Gastroesophageal sphincter (tissue), 4 donors: ENCODE data around the gene GPR27. TPM values are rescaled to one million over a fixed set of nuclear protein-coding genes. Genes with fewer than 3 reads are reported as not detected.

Experiments used
- ATAC-seq: fragments of 150-250 bp; one replicate; pipeline ENCODE4 v1.9.1; 2016; ENCODE audit warnings: mild to moderate bottlenecking, moderate library complexity
- H3K27ac ChIP-seq, 4 donors: fragments of 200-600 bp; sonication (generic) in 3 of 4; 1 replicate in 3 of 4; 2 replicates in 1 of 4; pipeline ENCODE4 v1.5.1; 2016 to 2019
- H3K27me3 ChIP-seq: fragments of 200-600 bp; sonication (generic); one replicate; pipeline ENCODE4 v1.5.1; 2019
- H3K36me3 ChIP-seq, 2 donors: fragments of 200-600 bp; sonication (generic); one replicate each; pipeline ENCODE4 v1.5.1; 2019; ENCODE audit warnings: control low read depth in 1 of 2
- H3K4me1 ChIP-seq, 3 donors: fragments of 200-600 bp; sonication (generic); 1 replicate in 2 of 3; 2 replicates in 1 of 3; pipeline ENCODE4 v1.5.1; 2016 to 2019; ENCODE audit warnings: control low read depth in 2 of 3
- H3K4me3 ChIP-seq, 2 donors: fragments of 200-600 bp; sonication (generic); one replicate each; pipeline ENCODE4 v1.5.1; 2019; ENCODE audit warnings: mild to moderate bottlenecking in 1 of 2, moderate library complexity in 1 of 2
- H3K9me3 ChIP-seq, 3 donors: fragments of 200-600 bp; sonication (generic); one replicate each; pipeline ENCODE4 v1.5.1; 2017 to 2019; ENCODE audit warnings: control low read depth in 2 of 3
- EP300 ChIP-seq: sonication (generic); formaldehyde crosslinking; IDR thresholded peaks from one replicate; pipeline ENCODE4 v1.6.1; 2017; ENCODE audit warnings: antibody characterized with exemption, mild to moderate bottlenecking
- POLR2A ChIP-seq, 2 donors: fragments of 450-650 bp; IDR thresholded peaks; one replicate each; pipeline ENCODE4 v1.6.1; 2017; ENCODE audit warnings: antibody characterized with exemption in 2 of 2, mild to moderate bottlenecking in 2 of 2, moderate library complexity in 1 of 2
- POLR2AphosphoS5 ChIP-seq: sonication (generic); formaldehyde crosslinking; IDR thresholded peaks from one replicate; pipeline ENCODE4 v1.6.1; 2017; ENCODE audit warnings: antibody characterized with exemption
- WGBS, 2 donors: methylation state at CpG; one replicate each; pipeline ENCODE4 v1.1.5; 2018; ENCODE audit warnings: low coverage in 1 of 2; 5-methylcytosine and 5-hydroxymethylcytosine counted together
- total RNA-seq, 4 donors: library from RNA; depleted of rRNA; stranded (reverse); fragments of >200 nt; gene quantifications; one replicate each; pipeline ENCODE4 v1.1.0, GENCODE V29; 2016
- TF ChIP-seq, protein P1 (sequence below), 4 experiments: fragments of 200-600 bp in 2 of 4; fragments of 450-650 bp in 2 of 4; sonication (generic) in 1 of 4; IDR thresholded peaks; one replicate each; pipeline ENCODE4 v1.5.1; 2017 to 2019; ENCODE audit warnings: antibody characterized with exemption in 4 of 4, mild to moderate bottlenecking in 2 of 4, moderate library complexity in 2 of 4

The GPR27 gene
- total RNA-seq, 4 donors from 2014 or later: 1.7 to 2.8 (median 2.0) TPM

DNA sequence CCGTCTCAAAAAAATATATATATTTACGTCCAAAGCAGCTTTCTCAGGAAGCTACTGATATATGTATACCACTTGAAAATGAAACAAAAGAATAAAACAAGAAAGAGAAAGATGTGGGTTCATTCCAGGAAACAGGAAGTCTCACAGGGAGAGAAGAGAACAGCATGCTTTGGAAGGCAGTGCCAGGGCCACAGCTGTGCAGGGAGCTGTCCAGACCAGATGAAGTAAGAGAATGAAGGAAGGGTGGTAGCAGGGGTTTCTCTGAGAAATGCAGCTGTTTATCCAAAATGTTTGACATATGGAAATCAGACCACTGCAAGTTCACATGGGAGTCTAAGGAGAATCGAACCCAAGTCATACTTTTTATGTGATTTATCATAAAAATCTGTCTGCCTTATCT is 8.9 kb upstream of the GPR27 start:
- Histone ChIP-seq H3K4me3 (no peak overlapping the region), H3K27ac (no peak overlapping the region)
- TF ChIP-seq, protein P1, sequence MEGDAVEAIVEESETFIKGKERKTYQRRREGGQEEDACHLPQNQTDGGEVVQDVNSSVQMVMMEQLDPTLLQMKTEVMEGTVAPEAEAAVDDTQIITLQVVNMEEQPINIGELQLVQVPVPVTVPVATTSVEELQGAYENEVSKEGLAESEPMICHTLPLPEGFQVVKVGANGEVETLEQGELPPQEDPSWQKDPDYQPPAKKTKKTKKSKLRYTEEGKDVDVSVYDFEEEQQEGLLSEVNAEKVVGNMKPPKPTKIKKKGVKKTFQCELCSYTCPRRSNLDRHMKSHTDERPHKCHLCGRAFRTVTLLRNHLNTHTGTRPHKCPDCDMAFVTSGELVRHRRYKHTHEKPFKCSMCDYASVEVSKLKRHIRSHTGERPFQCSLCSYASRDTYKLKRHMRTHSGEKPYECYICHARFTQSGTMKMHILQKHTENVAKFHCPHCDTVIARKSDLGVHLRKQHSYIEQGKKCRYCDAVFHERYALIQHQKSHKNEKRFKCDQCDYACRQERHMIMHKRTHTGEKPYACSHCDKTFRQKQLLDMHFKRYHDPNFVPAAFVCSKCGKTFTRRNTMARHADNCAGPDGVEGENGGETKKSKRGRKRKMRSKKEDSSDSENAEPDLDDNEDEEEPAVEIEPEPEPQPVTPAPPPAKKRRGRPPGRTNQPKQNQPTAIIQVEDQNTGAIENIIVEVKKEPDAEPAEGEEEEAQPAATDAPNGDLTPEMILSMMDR (IDR thresholded peaks at IDR 0.05): no peak
- TF ChIP-seq EP300 (no peak), POLR2AphosphoS5 (no peak), POLR2A (IDR thresholded peaks at IDR 0.05) (no peak)

DNA sequence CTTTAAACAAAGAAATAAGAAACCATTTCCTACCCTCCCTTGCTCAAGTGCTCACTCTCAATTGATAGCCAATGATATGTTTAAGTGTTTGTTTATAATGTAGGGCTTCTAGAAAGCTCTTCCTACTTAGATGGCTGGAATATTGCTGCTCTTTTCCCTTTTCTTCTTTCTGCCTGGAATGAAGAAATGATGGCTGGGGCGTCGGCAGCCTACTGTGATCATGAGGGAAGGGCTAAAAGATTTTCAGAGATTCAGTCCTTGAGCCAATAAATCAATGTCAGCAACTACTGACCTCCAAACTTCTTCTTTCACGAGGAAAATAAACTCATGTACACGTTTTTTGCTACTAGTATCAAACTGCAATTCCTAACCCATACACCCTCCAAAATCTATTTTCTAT is 2.1 kb upstream of the GPR27 start:
- no peak for ATAC-seq
- peaks cover 26% of the 10 kb centered on the region for H3K27me3 ChIP-seq
- H3K36me3 ChIP-seq: no peaks in the 10 kb centered on the region
- TF ChIP-seq POLR2AphosphoS5 (no peak), POLR2A (IDR thresholded peaks at IDR 0.05) (no peak), EP300 (no peak)
- TF ChIP-seq, protein P1 (IDR thresholded peaks at IDR 0.05): no peak
- no peak overlapping the region for H3K27ac ChIP-seq
- 96 to 100% methylated on average over 3 to 4 of the region's 4 CpGs for WGBS, 2 donors
- peaks cover 0 to 27% (median 0%) of the 10 kb centered on the region in 3 donors for H3K4me1 ChIP-seq
- H3K9me3 ChIP-seq: no peaks in the 10 kb centered on the region
- H3K4me3 ChIP-seq: no peak overlapping the region

More for the DNA sequence above, 8.9 kb upstream of the GPR27 start:
- Histone ChIP-seq H3K9me3 (peaks cover 0 to 46% (median 0%) of the 10 kb centered on the region in 3 donors), H3K27me3 (no peaks in the 10 kb centered on the region), H3K36me3 (no peaks in the 10 kb centered on the region), H3K4me1 (no peaks in the 10 kb centered on the region)
- 40 to 78% methylated on average over 1 to 3 of the region's 3 CpGs for WGBS, 2 donors
- ATAC-seq: no peak

DNA sequence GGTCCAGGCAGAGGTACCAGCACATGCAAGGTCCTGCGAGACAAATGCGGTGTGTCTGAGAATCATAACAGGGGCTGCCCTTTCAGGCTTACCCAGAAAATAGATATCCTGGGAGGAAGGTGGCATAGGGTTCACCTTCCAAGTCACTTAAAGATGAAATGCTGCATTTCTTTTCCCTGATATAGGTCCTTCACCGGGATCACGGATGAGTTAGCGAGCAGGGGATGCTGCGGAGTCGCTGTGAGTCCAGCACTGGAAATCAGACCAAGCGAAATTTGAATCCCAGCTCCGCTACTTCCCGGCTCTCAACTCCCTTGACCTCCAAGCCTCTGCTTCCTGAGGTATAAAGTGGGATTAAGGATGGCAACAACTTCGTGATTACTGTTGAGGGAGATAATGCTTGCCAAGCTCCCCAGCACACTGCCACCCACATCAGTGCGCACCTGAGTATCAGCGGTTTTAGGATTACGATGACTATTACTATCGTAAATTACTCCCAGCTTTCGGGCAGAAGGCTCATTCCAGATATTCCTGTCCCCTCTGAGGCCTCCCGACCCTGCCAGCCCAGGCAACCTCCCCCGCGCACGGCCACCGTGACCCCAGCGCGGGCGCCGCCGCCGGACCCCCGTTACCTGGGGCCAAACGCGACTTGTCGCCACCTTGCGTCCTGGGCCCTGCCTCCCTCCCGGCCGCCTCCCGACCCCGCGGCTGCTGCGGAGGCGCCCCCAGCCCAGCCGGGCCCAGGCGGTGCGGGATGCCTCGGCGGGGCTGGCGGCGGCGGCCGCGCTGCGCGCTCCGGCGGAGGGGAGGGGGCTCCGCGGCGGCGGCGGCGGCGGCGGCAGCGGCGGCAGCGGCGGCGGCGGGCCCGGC is 589 bp upstream of the GPR27 start:
- H3K27me3 ChIP-seq: peaks cover 26% of the 10 kb centered on the region
- no peaks in the 10 kb centered on the region for H3K36me3 ChIP-seq
- no peaks in the 10 kb centered on the region for H3K9me3 ChIP-seq
- peak overlapping the region; percentile 31 to 65 for H3K4me3 ChIP-seq
- no peak overlapping the region for H3K27ac ChIP-seq
- WGBS, 2 donors: 52 to 64% methylated on average over 10 to 11 of the region's 68 CpGs
- no peak for TF ChIP-seq POLR2AphosphoS5
- TF ChIP-seq EP300: no peak
- TF ChIP-seq, protein P1 (IDR thresholded peaks at IDR 0.05): no peak
- no peak for TF ChIP-seq POLR2A (IDR thresholded peaks at IDR 0.05)
- H3K4me1 ChIP-seq: peaks cover 0 to 27% (median 0%) of the 10 kb centered on the region in 3 donors
- peak; percentile 17 for ATAC-seq

DNA sequence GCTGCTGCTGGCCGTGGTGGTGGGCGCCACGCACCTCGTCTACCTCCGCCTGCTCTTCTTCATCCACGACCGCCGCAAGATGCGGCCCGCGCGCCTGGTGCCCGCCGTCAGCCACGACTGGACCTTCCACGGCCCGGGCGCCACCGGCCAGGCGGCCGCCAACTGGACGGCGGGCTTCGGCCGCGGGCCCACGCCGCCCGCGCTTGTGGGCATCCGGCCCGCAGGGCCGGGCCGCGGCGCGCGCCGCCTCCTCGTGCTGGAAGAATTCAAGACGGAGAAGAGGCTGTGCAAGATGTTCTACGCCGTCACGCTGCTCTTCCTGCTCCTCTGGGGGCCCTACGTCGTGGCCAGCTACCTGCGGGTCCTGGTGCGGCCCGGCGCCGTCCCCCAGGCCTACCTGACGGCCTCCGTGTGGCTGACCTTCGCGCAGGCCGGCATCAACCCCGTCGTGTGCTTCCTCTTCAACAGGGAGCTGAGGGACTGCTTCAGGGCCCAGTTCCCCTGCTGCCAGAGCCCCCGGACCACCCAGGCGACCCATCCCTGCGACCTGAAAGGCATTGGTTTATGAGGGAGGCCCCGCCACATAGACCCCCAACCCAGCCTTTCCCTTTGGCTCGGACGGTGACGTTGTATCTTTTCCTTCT is 1.1 kb downstream of the GPR27 start:
- no peak for TF ChIP-seq POLR2A (IDR thresholded peaks at IDR 0.05)
- TF ChIP-seq, protein P1 (IDR thresholded peaks at IDR 0.05): no peak
- no peak for TF ChIP-seq POLR2AphosphoS5
- TF ChIP-seq EP300: no peak
- 61% methylated on average over 3 of the region's 65 CpGs; no CpG with 5 or more reads in 1 of the 2 donors for WGBS, 2 donors

More for the DNA sequence above, 1.1 kb downstream of the GPR27 start:
- Histone ChIP-seq H3K27ac (peak overlapping the region in 1 of 4 donors; percentile 44), H3K4me3 (peak overlapping the region; percentile 30 to 65), H3K9me3 (no peaks in the 10 kb centered on the region), H3K27me3 (peaks cover 26% of the 10 kb centered on the region), H3K4me1 (peaks cover 0 to 27% (median 0%) of the 10 kb centered on the region in 3 donors), H3K36me3 (no peaks in the 10 kb centered on the region)
- ATAC-seq: peak; percentile 17
